ENCODE data around the gene GNAS-AS1.

DNA sequence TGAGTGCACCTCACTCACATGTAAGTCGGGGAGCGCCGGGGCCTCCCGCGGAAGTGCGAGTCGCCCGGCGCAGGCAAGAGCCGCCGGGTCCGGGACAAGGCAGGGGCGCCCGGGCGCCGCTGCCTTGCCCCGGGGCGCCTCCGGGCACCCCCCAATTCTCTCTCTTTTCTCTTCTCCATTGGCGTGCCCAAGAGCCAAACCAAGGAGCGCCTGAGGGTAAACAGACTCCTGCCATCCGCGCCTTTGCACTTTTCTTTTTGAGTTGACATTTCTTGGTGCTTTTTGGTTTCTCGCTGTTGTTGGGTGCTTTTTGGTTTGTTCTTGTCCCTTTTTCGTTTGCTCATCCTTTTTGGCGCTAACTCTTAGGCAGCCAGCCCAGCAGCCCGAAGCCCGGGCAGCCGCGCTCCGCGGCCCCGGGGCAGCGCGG is 38.6 kb upstream of the GNAS-AS1 start:
- no peak for TF ChIP-seq CTCF (IDR thresholded peaks at IDR 0.05)
- no peak for TF ChIP-seq POLR2A (IDR thresholded peaks at IDR 0.05)

All from adrenal gland (tissue), 5 donors.